Breast epithelium (tissue), 4 donors: ENCODE results near the gene CDON. TPM values are rescaled to one million over a fixed set of nuclear protein-coding genes. Genes with fewer than 3 reads are reported as not detected.
A peak's percentile ranks its signal among the peaks of the same experiment; 100 is the strongest.

Experiments used
- DNase-seq, 2 donors: peaks; one replicate each; pipeline ENCODE4 v3.0.0-alpha.2; 2019; ENCODE audit warnings: low spot score in 2 of 2
- H3K27ac ChIP-seq, 2 donors: fragments of 200-600 bp; sonication (generic) in 1 of 2; one replicate each; pipeline ENCODE4 v1.5.1; 2016 to 2019; ENCODE audit warnings: mild to moderate bottlenecking in 1 of 2
- H3K27me3 ChIP-seq, 2 donors: fragments of 200-600 bp; sonication (generic) in 1 of 2; one replicate each; pipeline versions ENCODE4 v1.5.1 to v1.6.0; 2017 to 2019; ENCODE audit warnings: control low read depth in 1 of 2, mild to moderate bottlenecking in 1 of 2
- H3K36me3 ChIP-seq: fragments of 200-600 bp; one replicate; pipeline ENCODE4 v1.5.1; 2019
- H3K4me1 ChIP-seq, 2 donors: fragments of 200-600 bp; sonication (generic); one replicate each; pipeline ENCODE4 v1.5.1; 2016 to 2019; ENCODE audit warnings: control low read depth in 1 of 2
- H3K4me3 ChIP-seq, 3 donors: fragments of 200-600 bp; sonication (generic); 1 replicate in 2 of 3; 2 replicates in 1 of 3; pipeline ENCODE4 v1.5.1; 2016 to 2019; ENCODE audit warnings: mild to moderate bottlenecking in 3 of 3, moderate library complexity in 2 of 3
- H3K9me3 ChIP-seq, 2 donors: fragments of 200-600 bp; sonication (generic) in 1 of 2; one replicate each; pipeline ENCODE4 v1.5.1; 2016 to 2019; ENCODE audit warnings: control low read depth in 1 of 2
- POLR2A ChIP-seq: fragments of 450-650 bp; IDR thresholded peaks from one replicate; pipeline ENCODE4 v1.6.1; 2016; ENCODE audit warnings: antibody characterized with exemption, mild to moderate bottlenecking, moderate library complexity
- POLR2AphosphoS5 ChIP-seq, 3 donors: sonication (generic); formaldehyde crosslinking; IDR thresholded peaks; one replicate each; pipeline ENCODE4 v1.6.1; 2017; ENCODE audit warnings: antibody characterized with exemption in 3 of 3
- intact Hi-C: fragments of 100-400 bp; cut with DNase I; formaldehyde crosslinking; loops from one replicate; pipeline ENCODE4 v1.15.1; 2023; ENCODE audit warnings: low total_unique reads
- total RNA-seq, 3 donors: library from RNA; depleted of rRNA; stranded (reverse); fragments of >200 nt; gene quantifications; one replicate each; pipeline ENCODE4 v1.1.0, GENCODE V29; 2016
- TF ChIP-seq, protein P1 (sequence below), 3 donors: fragments of 450-650 bp; IDR thresholded peaks; one replicate each; pipeline ENCODE4 v1.5.1; 2016 to 2017; ENCODE audit warnings: antibody characterized with exemption in 3 of 3, mild to moderate bottlenecking in 3 of 3, moderate library complexity in 3 of 3

Gene CDON
- total RNA-seq, 3 donors from 2014 or later, result 14.9 to 29.3 (median 26.5) TPM

DNA sequence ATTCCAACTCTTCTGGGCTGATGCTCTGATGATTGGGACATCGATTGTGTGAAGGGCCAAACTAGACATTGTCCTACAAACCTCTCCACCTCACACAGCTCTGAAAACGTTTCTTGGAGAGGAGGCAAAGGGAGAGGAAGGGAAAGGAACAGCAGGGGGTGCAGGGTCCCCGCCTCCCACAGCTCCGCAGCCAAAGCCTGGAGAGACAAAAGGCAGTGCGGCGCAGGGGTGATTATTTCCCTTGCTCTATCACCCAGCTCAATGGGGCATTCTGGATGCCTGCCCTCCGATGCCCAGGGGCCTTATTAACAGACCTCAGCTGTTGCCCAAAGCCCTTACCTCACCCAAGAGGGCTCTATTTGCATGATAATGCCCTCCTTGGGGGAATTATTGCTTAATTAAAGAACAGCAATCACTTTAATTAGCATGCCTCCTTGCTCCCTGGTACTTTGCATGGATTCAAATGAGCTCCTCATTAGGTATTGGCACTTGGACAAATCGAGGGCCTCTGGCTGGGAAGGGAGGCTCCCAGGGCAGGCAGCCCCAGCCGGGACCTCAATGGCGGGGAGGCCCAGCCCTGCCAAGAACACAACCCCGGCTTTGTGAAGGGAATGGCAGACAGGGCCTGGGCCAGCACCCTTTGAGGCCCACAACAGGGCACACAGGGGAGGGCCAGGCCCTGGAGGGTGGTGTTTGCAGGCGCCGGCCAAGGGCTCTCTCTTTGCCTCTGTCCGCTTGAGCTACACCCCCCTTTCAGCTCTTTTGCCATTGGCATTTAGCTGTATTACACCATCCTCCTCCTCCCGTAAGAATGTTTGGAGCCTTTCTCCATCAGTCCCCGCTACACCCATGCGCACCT is 19.8 kb upstream of the CDON start:
- no peak for DNase-seq
- peaks cover 0 to 5% of the 10 kb centered on the region in 2 donors for H3K27me3 ChIP-seq
- no peaks in the 10 kb centered on the region for H3K9me3 ChIP-seq
- peak overlapping the region in 1 of 2 donors; percentile 26 for H3K27ac ChIP-seq
- no peaks in the 10 kb centered on the region for H3K4me1 ChIP-seq
- intact Hi-C loops, result no loop called here
- TF ChIP-seq POLR2AphosphoS5 (IDR thresholded peaks at IDR 0.05) (no peak), POLR2A (no peak)
- TF ChIP-seq, protein P1, sequence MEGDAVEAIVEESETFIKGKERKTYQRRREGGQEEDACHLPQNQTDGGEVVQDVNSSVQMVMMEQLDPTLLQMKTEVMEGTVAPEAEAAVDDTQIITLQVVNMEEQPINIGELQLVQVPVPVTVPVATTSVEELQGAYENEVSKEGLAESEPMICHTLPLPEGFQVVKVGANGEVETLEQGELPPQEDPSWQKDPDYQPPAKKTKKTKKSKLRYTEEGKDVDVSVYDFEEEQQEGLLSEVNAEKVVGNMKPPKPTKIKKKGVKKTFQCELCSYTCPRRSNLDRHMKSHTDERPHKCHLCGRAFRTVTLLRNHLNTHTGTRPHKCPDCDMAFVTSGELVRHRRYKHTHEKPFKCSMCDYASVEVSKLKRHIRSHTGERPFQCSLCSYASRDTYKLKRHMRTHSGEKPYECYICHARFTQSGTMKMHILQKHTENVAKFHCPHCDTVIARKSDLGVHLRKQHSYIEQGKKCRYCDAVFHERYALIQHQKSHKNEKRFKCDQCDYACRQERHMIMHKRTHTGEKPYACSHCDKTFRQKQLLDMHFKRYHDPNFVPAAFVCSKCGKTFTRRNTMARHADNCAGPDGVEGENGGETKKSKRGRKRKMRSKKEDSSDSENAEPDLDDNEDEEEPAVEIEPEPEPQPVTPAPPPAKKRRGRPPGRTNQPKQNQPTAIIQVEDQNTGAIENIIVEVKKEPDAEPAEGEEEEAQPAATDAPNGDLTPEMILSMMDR (IDR thresholded peaks at IDR 0.05), result no peak
- H3K36me3 ChIP-seq, result no peaks in the 10 kb centered on the region
- H3K4me3 ChIP-seq, result no peak overlapping the region

GRCh38 chr11:126081915-126082250 is 19.2 kb upstream of the CDON start:
- Histone ChIP-seq H3K27me3 (peaks cover 0 to 5% of the 10 kb centered on the region in 2 donors), H3K4me3 (no peak overlapping the region), H3K27ac (no peak overlapping the region), H3K4me1 (no peaks in the 10 kb centered on the region), H3K9me3 (no peaks in the 10 kb centered on the region), H3K36me3 (no peaks in the 10 kb centered on the region)
- intact Hi-C loops, result no loop called here
- TF ChIP-seq POLR2AphosphoS5 (IDR thresholded peaks at IDR 0.05) (no peak), POLR2A (no peak)
- TF ChIP-seq, protein P1 (IDR thresholded peaks at IDR 0.05), result no peak
- no peak for DNase-seq

- H3K4me1 ChIP-seq, result no peaks in the 10 kb centered on the region
- DNase-seq, result peak; percentile 34 to 64
- TF ChIP-seq POLR2AphosphoS5 (IDR thresholded peaks at IDR 0.05) (no peak), POLR2A (no peak)
- TF ChIP-seq, protein P1 (IDR thresholded peaks at IDR 0.05), result no peak
- H3K27ac ChIP-seq, result peak overlapping the region; percentile 76 to 83
- no peaks in the 10 kb centered on the region for H3K9me3 ChIP-seq
- peaks cover 0 to 5% of the 10 kb centered on the region in 2 donors for H3K27me3 ChIP-seq
- intact Hi-C loops, result loop anchor here (1.0 kb wide), 1 partner anchor 30 kb away; no protein-coding TSS in a partner anchor
- no peaks in the 10 kb centered on the region for H3K36me3 ChIP-seq
- peak overlapping the region in 1 of 3 donors; percentile 26 for H3K4me3 ChIP-seq
Observed at GRCh38 chr11:126080161-126080941, 17.7 kb upstream of the CDON start.

DNA sequence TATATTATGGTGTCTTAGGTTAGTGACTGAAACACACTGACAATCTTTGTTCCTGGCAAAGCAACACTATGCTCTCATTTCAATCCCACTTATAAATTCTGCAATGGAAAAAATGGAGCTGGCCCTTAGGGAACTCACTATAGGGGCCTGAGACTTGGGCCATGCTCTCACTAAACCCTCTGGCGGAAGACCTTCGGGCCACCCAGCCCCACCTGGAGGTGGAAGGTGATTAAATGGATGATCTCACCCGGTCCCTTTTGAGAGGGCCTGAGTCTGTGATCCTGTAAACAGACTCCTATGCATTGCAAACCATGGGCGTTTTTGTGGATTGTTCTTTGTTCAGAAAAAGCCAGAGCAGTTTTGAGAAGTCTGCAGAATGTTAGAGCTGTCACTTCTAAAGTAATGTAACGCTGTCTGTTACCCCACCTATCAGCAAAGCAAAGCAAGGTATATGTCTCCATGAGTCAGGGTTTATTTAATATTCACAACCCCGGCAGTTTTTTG is 17.0 kb upstream of the CDON start:
- H3K27me3 ChIP-seq, result peaks cover 0 to 5% of the 10 kb centered on the region in 2 donors
- no peak overlapping the region for H3K4me3 ChIP-seq
- no peak for DNase-seq
- H3K9me3 ChIP-seq, result no peaks in the 10 kb centered on the region
- H3K36me3 ChIP-seq, result no peaks in the 10 kb centered on the region
- TF ChIP-seq POLR2AphosphoS5 (IDR thresholded peaks at IDR 0.05), result no peak
- TF ChIP-seq, protein P1 (IDR thresholded peaks at IDR 0.05), result no peak
- peak overlapping the region; percentile 0 to 83 for H3K27ac ChIP-seq
- H3K4me1 ChIP-seq, result no peaks in the 10 kb centered on the region
- intact Hi-C loops, result loop anchor here (1.0 kb wide), 1 partner anchor 31 kb away; no protein-coding TSS in a partner anchor
